A549 (cell line): ENCODE measurements around the gene PTGES2. TPM values are rescaled to one million over a fixed set of nuclear protein-coding genes. Genes with fewer than 3 reads are reported as not detected.

ENCODE experiments used
- ATAC-seq, 2 experiments: fragments of 200-7000 bp in 1 of 2; fragments of >200 bp in 1 of 2; cut with Nextera tagmentation in 1 of 2; cut with Tn5 transposase in 1 of 2; 3 replicates each; pipeline versions ENCODE4 v1.8.0 to v1.9.1; 2018 to 2020; ENCODE audit warnings: mild to moderate bottlenecking in 1 of 2, moderate library complexity in 1 of 2
- CTCF ChIA-PET: fragments of 300-600 bp; sonication (Branson Sonifier 250); formaldehyde crosslinking; extraction: SDS; loops from one replicate; lab custom pipeline; 2021; ENCODE audit warnings: antibody characterized with exemption, inconsistent platforms; lab: Yijun Ruan, JAX
- POLR2A ChIA-PET: fragments of 350-600 bp; formaldehyde crosslinking; extraction: SDS; loops from one replicate; lab custom pipeline; 2021; ENCODE audit warnings: antibody characterized with exemption, inconsistent platforms; lab: Yijun Ruan, JAX
- DNase-seq, 2 experiments: peaks; one replicate each; pipeline versions ENCODE4 v3.0.0 to v3.0.0-alpha.2; 2011 to 2016; ENCODE audit warnings: low read depth in 1 of 2, low spot score in 1 of 2
- FAIRE-seq: peaks from 2 replicates; lab custom pipeline; 2011; peaks lifted over from hg19 to GRCh38; lab: Jason Lieb, UNC
- H3K27ac ChIP-seq, 2 experiments: fragments of >200 bp; sonication (Bioruptor Twin); formaldehyde crosslinking; 3 replicates each; pipeline ENCODE4 v1.5.1; 2016 to 2017
- H3K4me1 ChIP-seq: fragments of >200 bp; sonication (Bioruptor Twin); formaldehyde crosslinking; 3 replicates; pipeline ENCODE4 v1.6.1; 2016
- H3K4me2 ChIP-seq: fragments of >200 bp; sonication (Bioruptor Twin); formaldehyde crosslinking; 3 replicates; pipeline ENCODE4 v1.6.1; 2016
- H3K4me3 ChIP-seq: fragments of >200 bp; sonication (Bioruptor Twin); formaldehyde crosslinking; 3 replicates; pipeline ENCODE4 v1.5.1; 2016
- H3K9me3 ChIP-seq: fragments of >200 bp; sonication (Bioruptor Twin); formaldehyde crosslinking; 3 replicates; pipeline ENCODE4 v1.6.1; 2016
- CHD4 ChIP-seq: fragments of 200-600 bp; sonication (generic); IDR thresholded peaks from 2 replicates; pipeline ENCODE4 v1.6.1; 2016; ENCODE audit warnings: antibody characterized with exemption, mild to moderate bottlenecking, borderline replicate concordance
- CTCF ChIP-seq: fragments of >200 bp; sonication (Bioruptor Twin); formaldehyde crosslinking; IDR thresholded peaks from 3 replicates; pipeline ENCODE4 v1.5.1; 2016
- E2F6 ChIP-seq: IDR thresholded peaks from 2 replicates; pipeline ENCODE4 v1.6.1; 2012; ENCODE audit warnings: low read depth, borderline replicate concordance
- ESRRA ChIP-seq: fragments of 150-350 bp; IDR thresholded peaks from 2 replicates; pipeline ENCODE4 v1.6.1; 2014; ENCODE audit warnings: mild to moderate bottlenecking, low read length, borderline replicate concordance
- FOXS1 ChIP-seq: fragments of 250-450 bp; sonication (Bioruptor Pico); IDR thresholded peaks from 2 replicates; pipeline ENCODE4 v1.5.0; 2020; ENCODE audit warnings: mild to moderate bottlenecking, moderate library complexity
- HMGXB4 ChIP-seq: fragments of 250-450 bp; sonication (Bioruptor Pico); IDR thresholded peaks from 2 replicates; pipeline ENCODE4 v1.5.0; 2021; ENCODE audit warnings: mild to moderate bottlenecking, moderate library complexity, borderline replicate concordance
- HOXB13 ChIP-seq: fragments of 250-450 bp; sonication (Bioruptor Pico); IDR thresholded peaks from 2 replicates; pipeline ENCODE4 v1.5.0; 2020; ENCODE audit warnings: low read depth, mild to moderate bottlenecking, moderate library complexity
- JUN ChIP-seq, 2 experiments: fragments of >200 bp; sonication (Bioruptor Twin); formaldehyde crosslinking; IDR thresholded peaks; 2 replicates in 1 of 2; 3 replicates in 1 of 2; pipeline ENCODE4 v1.6.1; 2016 to 2017
- MAFK ChIP-seq: fragments of 450-650 bp; IDR thresholded peaks from 2 replicates; pipeline ENCODE4 v1.6.1; 2014; ENCODE audit not compliant: partially characterized antibody
- MAX ChIP-seq: IDR thresholded peaks from 2 replicates; pipeline ENCODE4 v1.6.1; 2012
- MYC ChIP-seq: IDR thresholded peaks from 2 replicates; pipeline ENCODE4 v1.6.1; 2012; ENCODE audit warnings: mild to moderate bottlenecking, inconsistent platforms, low read length, improper control_type of control experiment, borderline replicate concordance
- NFE2L2 ChIP-seq: fragments of 150-350 bp; conservative IDR thresholded peaks from 2 replicates; pipeline ENCODE4 v1.6.1; 2014; ENCODE audit warnings: low read length
- NPAS2 ChIP-seq: fragments of 250-450 bp; sonication (Bioruptor Pico); IDR thresholded peaks from 2 replicates; pipeline ENCODE4 v1.8.0; 2022; ENCODE audit warnings: mild to moderate bottlenecking, moderate library complexity, borderline replicate concordance
- PBX3 ChIP-seq: IDR thresholded peaks from 2 replicates; pipeline ENCODE4 v1.6.1; 2012
- POLR2AphosphoS2 ChIP-seq: conservative IDR thresholded peaks from 2 replicates; pipeline ENCODE4 v1.6.1; 2012; ENCODE audit warnings: low read length, improper control_type of control experiment, inconsistent platforms
- RAD21 ChIP-seq, 2 experiments: fragments of >200 bp in 1 of 2; sonication (Bioruptor Twin) in 1 of 2; formaldehyde crosslinking in 1 of 2; IDR thresholded peaks in 1 of 2; conservative IDR thresholded peaks in 1 of 2; 2 replicates in 1 of 2; 3 replicates in 1 of 2; pipeline ENCODE4 v1.6.1; 2012 to 2018; ENCODE audit warnings: inconsistent platforms in 1 of 2
- RNF2 ChIP-seq: fragments of 200-600 bp; sonication (generic); IDR thresholded peaks from 2 replicates; pipeline ENCODE4 v1.6.1; 2016; ENCODE audit warnings: low read depth, mild to moderate bottlenecking, antibody characterized with exemption, moderate library complexity, borderline replicate concordance
- SMC3 ChIP-seq: fragments of >200 bp; sonication (Bioruptor Twin); formaldehyde crosslinking; IDR thresholded peaks from 3 replicates; pipeline ENCODE4 v1.6.1; 2018; ENCODE audit warnings: inconsistent platforms
- TFCP2L1 ChIP-seq: fragments of 250-450 bp; sonication (Bioruptor Pico); IDR thresholded peaks from 2 replicates; pipeline ENCODE4 v1.5.0; 2021; ENCODE audit warnings: mild to moderate bottlenecking
- ZFP36 ChIP-seq: fragments of 450-650 bp; IDR thresholded peaks from 2 replicates; pipeline ENCODE4 v1.6.1; 2014; ENCODE audit warnings: borderline replicate concordance; ENCODE audit not compliant: partially characterized antibody
- WGBS: methylation state at CpG from one replicate; pipeline ENCODE4 v1.1.6; 2017; ENCODE audit errors: missing lambda C conversion rate; 5-methylcytosine and 5-hydroxymethylcytosine counted together
- polyA plus RNA-seq, 4 experiments: library from polyadenylated mRNA; depleted of rRNA in 3 of 4; stranded (reverse); fragments of >200 nt; fragmentation: RNase III in 1 of 4; extraction: RNeasy Plus Mini Kit Qiagen cat#74134 plus additional on column Dnase treatment in 1 of 4; gene quantifications; 2 replicates in 3 of 4; 3 replicates in 1 of 4; pipeline ENCODE4 v1.2.3, GENCODE V29; 2011 to 2017

Gene PTGES2
- polyA plus RNA-seq, 2 of the 4 experiments (the other 2 are of a cell fraction), result 94.1 to 94.5 TPM

GRCh38 chr9:128103589-128103962 lies 24.0 kb downstream of the PTGES2 start:
- CTCF ChIA-PET, result interaction anchor here (0.6 to 19.6 kb wide), 9 partner anchors 9 to 161 kb away, joined by 3 to 290 read pairs (median 6); no protein-coding TSS in a partner anchor
- DNase-seq (no peak), ATAC-seq (peak; percentile 12 to 30; a peak in 2 of 6 replicates), FAIRE-seq (no peak)
- Histone ChIP-seq H3K27ac (no peak overlapping the region), H3K4me3 (no peak overlapping the region), H3K4me1 (peaks cover 21% of the 10 kb centered on the region), H3K9me3 (no peaks in the 10 kb centered on the region), H3K4me2 (no peak overlapping the region)
- TF ChIP-seq ESRRA (no peak), JUN (IDR thresholded peaks at IDR 0.05) (no peak), MAFK (no peak), NPAS2 (CRISPR knock-in tag) (no peak), RAD21 (conservative IDR thresholded peaks at IDR 0.05 in 1 of 2, IDR thresholded peaks at IDR 0.05 in 1 of 2) (peak; percentile 17 to 24; a peak in 1 of 5 replicates), CTCF (peak; percentile 2; the same call in 1 of the 3 replicates), SMC3 (0 out of 3 replicates have a peak, but pooled peaks have one; percentile 31), HMGXB4 (no peak)
- POLR2A ChIA-PET, result interaction anchor here (0.8 kb wide), 1 partner anchor 10 kb away, joined by 3 read pairs; no protein-coding TSS in a partner anchor
- WGBS, result 87% methylated on average over 8 of the region's 8 CpGs

- FAIRE-seq (no peak), ATAC-seq (no peak), DNase-seq (no peak)
- H3K27ac ChIP-seq, result no peak overlapping the region
- peaks cover 21% of the 10 kb centered on the region for H3K4me1 ChIP-seq
- H3K4me2 ChIP-seq, result no peak overlapping the region
- H3K4me3 ChIP-seq, result no peak overlapping the region
- ChIA-PET CTCF (interaction anchor here (0.6 to 19.6 kb wide), 9 partner anchors 10 to 161 kb away, joined by 3 to 290 read pairs (median 7); no protein-coding TSS in a partner anchor), POLR2A (interaction anchor here (0.8 kb wide), 1 partner anchor 9 kb away, joined by 3 read pairs; no protein-coding TSS in a partner anchor)
- H3K9me3 ChIP-seq, result no peaks in the 10 kb centered on the region
- WGBS, result 93% methylated on average over 21 of the region's 23 CpGs
- TF ChIP-seq PBX3, result no peak
- no peak for TF ChIP-seq MAX
- no peak for TF ChIP-seq SMC3
- TF ChIP-seq TFCP2L1, result no peak
- no peak for TF ChIP-seq E2F6
- no peak for TF ChIP-seq ZFP36
- no peak for TF ChIP-seq FOXS1 (CRISPR knock-in tag)
- TF ChIP-seq CHD4, result no peak
- TF ChIP-seq RNF2, result no peak
- no peak for TF ChIP-seq HMGXB4
- no peak for TF ChIP-seq HOXB13 (CRISPR knock-in tag)
- TF ChIP-seq POLR2AphosphoS2, result no peak
- TF ChIP-seq MYC, result no peak
- no peak for TF ChIP-seq MAFK
- TF ChIP-seq NFE2L2, result no peak
These were observed 24.5 kb downstream of the PTGES2 start for GRCh38 chr9:128102861-128103588.
